Sigmoid colon (tissue), 7 donors: Measurements from ENCODE around the gene ZNF407. TPM values are rescaled to one million over a fixed set of nuclear protein-coding genes. Genes with fewer than 3 reads are reported as not detected.

Source experiments
- DNase-seq: peaks from one replicate; pipeline ENCODE4 v3.0.0-alpha.2; 2019
- H3K27ac ChIP-seq, 4 donors: fragments of 200-600 bp; sonication (generic); one replicate each; pipeline ENCODE4 v1.5.1; 2016 to 2019; ENCODE audit warnings: mild to moderate bottlenecking in 1 of 4
- H3K27me3 ChIP-seq, 3 donors: fragments of 200-600 bp; sonication (generic); one replicate each; pipeline ENCODE4 v1.5.1; 2019; ENCODE audit warnings: mild to moderate bottlenecking in 1 of 3
- H3K36me3 ChIP-seq, 4 donors: fragments of 200-600 bp; sonication (generic); one replicate each; pipeline ENCODE4 v1.5.1; 2016 to 2019
- H3K4me1 ChIP-seq, 4 donors: fragments of 200-600 bp; sonication (generic); one replicate each; pipeline ENCODE4 v1.5.1; 2017 to 2019
- H3K4me3 ChIP-seq, 4 donors: fragments of 200-600 bp; sonication (generic); one replicate each; pipeline ENCODE4 v1.5.1; 2017 to 2019; ENCODE audit warnings: mild to moderate bottlenecking in 2 of 4, moderate library complexity in 1 of 4
- H3K9me3 ChIP-seq, 4 donors: fragments of 200-600 bp in 3 of 4; sonication (generic) in 3 of 4; one replicate each; pipeline versions ENCODE4 v1.5.1 to v1.6.1; 2013 to 2019
- EP300 ChIP-seq, 4 donors: sonication (generic); formaldehyde crosslinking; IDR thresholded peaks; one replicate each; pipeline ENCODE4 v1.6.1; 2017; ENCODE audit warnings: antibody characterized with exemption in 4 of 4
- POLR2A ChIP-seq, 2 donors: fragments of 450-650 bp; IDR thresholded peaks; one replicate each; pipeline ENCODE4 v1.6.1; 2016; ENCODE audit warnings: antibody characterized with exemption in 2 of 2, mild to moderate bottlenecking in 2 of 2, moderate library complexity in 2 of 2
- POLR2AphosphoS5 ChIP-seq, 4 donors: sonication (generic); formaldehyde crosslinking; IDR thresholded peaks; one replicate each; pipeline ENCODE4 v1.6.1; 2017; ENCODE audit warnings: antibody characterized with exemption in 4 of 4
- WGBS, 2 donors: extraction: QIAGEN DNeasy Blood & Tissue Kit; methylation state at CpG; one replicate each; pipeline ENCODE4 v1.1.7; 2013; 5-methylcytosine and 5-hydroxymethylcytosine counted together
- intact Hi-C: fragments of 100-400 bp; cut with DNase I; formaldehyde crosslinking; loops from one replicate; pipeline ENCODE4 v1.15.1; 2023
- polyA plus RNA-seq, 3 donors: library from polyadenylated mRNA; stranded (reverse); fragments of 200-250 nt; gene quantifications; one replicate each; pipeline ENCODE4 v1.2.3, GENCODE V29; 2013
- total RNA-seq, 4 donors: library from RNA; depleted of rRNA; stranded (reverse); fragments of >200 nt; gene quantifications; one replicate each; pipeline ENCODE4 v1.1.0, GENCODE V29; 2016
- TF ChIP-seq, protein P1 (sequence below), 4 experiments: fragments of 450-650 bp in 3 of 4; fragments of 200-600 bp in 1 of 4; IDR thresholded peaks; one replicate each; pipeline ENCODE4 v1.5.1; 2016 to 2019; ENCODE audit warnings: antibody characterized with exemption in 4 of 4, mild to moderate bottlenecking in 3 of 4, moderate library complexity in 2 of 4
- donor health status: healthy with polysubstance abuse.
- donor health status: Bipolar disorder and iron deficiency.
- donor health status: healthy.

The ZNF407 gene
- total and polyA plus RNA-seq, 7 donors, result 1.4 to 19.8 (median 16.3) TPM

DNA sequence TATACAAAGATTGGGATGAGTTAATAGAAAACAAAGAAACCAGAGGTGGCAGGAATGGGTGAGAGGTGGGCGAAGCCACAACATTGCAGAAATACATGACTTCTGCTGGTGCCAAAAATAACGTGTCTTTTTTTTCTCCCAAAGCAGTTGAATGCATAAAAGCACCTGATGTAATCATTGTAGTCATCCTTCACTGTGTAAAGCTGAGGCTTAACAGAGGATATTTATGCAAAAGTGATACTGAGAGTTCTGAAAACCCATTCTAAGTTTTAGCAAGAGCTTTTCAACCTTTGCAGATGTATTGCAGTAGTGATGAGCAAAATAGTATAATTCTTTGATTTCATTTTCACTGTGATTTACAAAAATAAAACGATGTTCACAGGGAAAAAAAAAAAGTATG, 438.3 kb downstream of the ZNF407 start:
- intact Hi-C loops, result no loop called here
- 77% methylated on average over 3 of the region's 3 CpGs for WGBS, 2 donors
- no peak for TF ChIP-seq POLR2AphosphoS5 (IDR thresholded peaks at IDR 0.05)
- TF ChIP-seq, protein P1, sequence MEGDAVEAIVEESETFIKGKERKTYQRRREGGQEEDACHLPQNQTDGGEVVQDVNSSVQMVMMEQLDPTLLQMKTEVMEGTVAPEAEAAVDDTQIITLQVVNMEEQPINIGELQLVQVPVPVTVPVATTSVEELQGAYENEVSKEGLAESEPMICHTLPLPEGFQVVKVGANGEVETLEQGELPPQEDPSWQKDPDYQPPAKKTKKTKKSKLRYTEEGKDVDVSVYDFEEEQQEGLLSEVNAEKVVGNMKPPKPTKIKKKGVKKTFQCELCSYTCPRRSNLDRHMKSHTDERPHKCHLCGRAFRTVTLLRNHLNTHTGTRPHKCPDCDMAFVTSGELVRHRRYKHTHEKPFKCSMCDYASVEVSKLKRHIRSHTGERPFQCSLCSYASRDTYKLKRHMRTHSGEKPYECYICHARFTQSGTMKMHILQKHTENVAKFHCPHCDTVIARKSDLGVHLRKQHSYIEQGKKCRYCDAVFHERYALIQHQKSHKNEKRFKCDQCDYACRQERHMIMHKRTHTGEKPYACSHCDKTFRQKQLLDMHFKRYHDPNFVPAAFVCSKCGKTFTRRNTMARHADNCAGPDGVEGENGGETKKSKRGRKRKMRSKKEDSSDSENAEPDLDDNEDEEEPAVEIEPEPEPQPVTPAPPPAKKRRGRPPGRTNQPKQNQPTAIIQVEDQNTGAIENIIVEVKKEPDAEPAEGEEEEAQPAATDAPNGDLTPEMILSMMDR (IDR thresholded peaks at IDR 0.05), result no peak
- no peak for TF ChIP-seq POLR2A (IDR thresholded peaks at IDR 0.05)
- no peak for TF ChIP-seq EP300 (IDR thresholded peaks at IDR 0.05)
- Histone ChIP-seq H3K27ac (peak overlapping the region in 2 of 4 donors; percentile 35 to 60), H3K36me3 (no peaks in the 10 kb centered on the region), H3K4me3 (no peak overlapping the region), H3K9me3 (no peaks in the 10 kb centered on the region), H3K4me1 (peaks cover 0 to 44% (median 30%) of the 10 kb centered on the region in 4 donors), H3K27me3 (no peaks in the 10 kb centered on the region)
- DNase-seq, result no peak

DNA sequence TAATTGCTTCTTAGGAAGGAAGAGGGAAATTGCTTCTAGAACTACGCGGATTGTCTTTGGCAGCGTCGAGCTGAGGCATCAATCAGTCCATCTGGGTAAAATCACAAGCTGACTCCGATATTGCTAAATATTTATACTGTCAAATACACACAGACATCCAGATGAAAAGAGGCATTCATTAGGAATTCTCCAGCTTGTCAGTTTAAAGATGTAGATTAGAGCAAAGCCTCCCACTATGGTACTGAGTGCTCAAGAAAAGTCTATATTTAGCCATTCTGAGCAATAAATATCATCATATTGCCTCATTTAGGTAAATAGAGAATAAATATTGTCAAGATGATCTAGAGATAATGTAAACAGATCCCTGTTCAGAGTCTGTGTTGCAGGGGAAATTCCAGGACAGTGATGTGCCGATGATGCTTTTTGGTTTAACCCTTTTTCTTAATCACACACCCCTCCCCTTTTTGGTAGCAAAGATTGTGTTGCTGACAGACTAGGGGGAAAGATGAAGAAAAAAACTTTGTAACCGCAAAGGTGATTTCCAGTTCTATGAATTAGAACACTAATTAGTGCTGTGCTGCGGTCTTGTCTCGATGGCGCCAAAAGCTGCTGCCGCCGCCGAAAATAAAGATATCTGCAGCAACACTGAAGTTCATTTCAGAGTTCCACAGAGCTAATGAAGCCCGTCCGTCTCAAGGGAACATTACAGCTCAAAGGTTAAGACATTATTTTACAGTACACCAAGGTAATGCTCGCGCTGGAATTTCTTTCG, 439.4 kb downstream of the ZNF407 start:
- WGBS, 2 donors, result 79 to 90% methylated on average over 18 of the region's 18 CpGs
- Histone ChIP-seq H3K36me3 (no peaks in the 10 kb centered on the region), H3K27me3 (no peaks in the 10 kb centered on the region), H3K9me3 (no peaks in the 10 kb centered on the region), H3K4me3 (peak overlapping the region in 1 of 4 donors; percentile 12), H3K27ac (peak overlapping the region in 1 of 4 donors; percentile 60), H3K4me1 (peaks cover 0 to 34% (median 26%) of the 10 kb centered on the region in 4 donors)
- intact Hi-C loops, result no loop called here
- peak in 2 of 4 donors; percentile 14 to 28 for TF ChIP-seq POLR2AphosphoS5 (IDR thresholded peaks at IDR 0.05)
- TF ChIP-seq EP300 (IDR thresholded peaks at IDR 0.05), result no peak
- no peak for DNase-seq

GRCh38 chr18:75037689-75037955, 440.0 kb downstream of the ZNF407 start:
- Histone ChIP-seq H3K4me3 (peak overlapping the region in 1 of 4 donors; percentile 12), H3K36me3 (no peaks in the 10 kb centered on the region), H3K9me3 (no peaks in the 10 kb centered on the region), H3K4me1 (peaks cover 0 to 34% (median 25%) of the 10 kb centered on the region in 4 donors), H3K27ac (no peak overlapping the region), H3K27me3 (no peaks in the 10 kb centered on the region)
- intact Hi-C loops, result no loop called here
- TF ChIP-seq POLR2A (IDR thresholded peaks at IDR 0.05), result no peak
- TF ChIP-seq EP300 (IDR thresholded peaks at IDR 0.05), result no peak
- TF ChIP-seq, protein P1 (IDR thresholded peaks at IDR 0.05), result no peak
- no peak for TF ChIP-seq POLR2AphosphoS5 (IDR thresholded peaks at IDR 0.05)
- 79 to 86% methylated on average over 3 of the region's 3 CpGs for WGBS, 2 donors
- no peak for DNase-seq

GRCh38 chr18:75041586-75041985, 443.9 kb downstream of the ZNF407 start:
- intact Hi-C loops, result loop anchor here (5.0 kb wide), 1 partner anchor 384 kb away; no protein-coding TSS in a partner anchor
- Histone ChIP-seq H3K27me3 (no peaks in the 10 kb centered on the region), H3K4me3 (no peak overlapping the region), H3K36me3 (no peaks in the 10 kb centered on the region), H3K9me3 (no peaks in the 10 kb centered on the region), H3K27ac (no peak overlapping the region), H3K4me1 (peaks cover 0 to 18% (median 6%) of the 10 kb centered on the region in 4 donors)
- no peak for TF ChIP-seq POLR2AphosphoS5 (IDR thresholded peaks at IDR 0.05)
- TF ChIP-seq, protein P1 (IDR thresholded peaks at IDR 0.05), result peak in 2 of 4 experiments; percentile 9 to 16
- DNase-seq, result no peak
- WGBS, 2 donors, result 68 to 88% methylated on average over 8 of the region's 8 CpGs

- WGBS, 2 donors, result 96 to 97% methylated on average over 4 of the region's 4 CpGs
- Histone ChIP-seq H3K4me3 (no peak overlapping the region), H3K27me3 (no peaks in the 10 kb centered on the region), H3K36me3 (no peaks in the 10 kb centered on the region), H3K27ac (peak overlapping the region in 2 of 4 donors; percentile 24 to 63), H3K9me3 (no peaks in the 10 kb centered on the region), H3K4me1 (peaks cover 0 to 6% (median 0%) of the 10 kb centered on the region in 4 donors)
- DNase-seq, result no peak
- intact Hi-C loops, result loop anchor here (5.0 kb wide), 1 partner anchor 386 kb away; no protein-coding TSS in a partner anchor
- TF ChIP-seq POLR2AphosphoS5 (IDR thresholded peaks at IDR 0.05) (peak in 1 of 4 donors; percentile 16), EP300 (IDR thresholded peaks at IDR 0.05) (no peak)
Observed at GRCh38 chr18:75043478-75043877, 445.8 kb downstream of the ZNF407 start.
